ENCODE measurements around the gene KAT6B.
"Not testable (repeated sequence)": the region's sequence is repeated elsewhere in the genome, so short reads cannot be mapped to it uniquely, and the experiment has no call there.

KAT6B gene

GRCh38 chr10:74890460-74890859, 64.1 kb downstream of the KAT6B start:
- no peak for DNase-seq (ENCODE audit: low read depth)

- no peak for DNase-seq (ENCODE audit: low read depth)
Measured at GRCh38 chr10:74891053-74891452, 64.7 kb downstream of the KAT6B start.

GRCh38 chr10:74892839-74893238, 66.4 kb downstream of the KAT6B start:
- DNase-seq (ENCODE audit: low read depth) = no peak

GRCh38 chr10:74893329-74893728, 66.9 kb downstream of the KAT6B start:
- not testable (repeated sequence) for DNase-seq (ENCODE audit: low read depth)

GRCh38 chr10:74896788-74897527, 70.6 kb downstream of the KAT6B start:
- no peak for DNase-seq (ENCODE audit: low read depth)

GRCh38 chr10:74898201-74898976, 72.0 kb downstream of the KAT6B start:
- DNase-seq (ENCODE audit: low read depth) = no peak

- no peak for DNase-seq (ENCODE audit: low read depth)
Measured at GRCh38 chr10:74900297-74900696, 73.9 kb downstream of the KAT6B start.

- DNase-seq (ENCODE audit: low read depth) = no peak
Measured at GRCh38 chr10:74901301-74901700, 74.9 kb downstream of the KAT6B start.

- no peak for DNase-seq (ENCODE audit: low read depth)
Measured at GRCh38 chr10:74901867-74902450, 75.6 kb downstream of the KAT6B start.

GRCh38 chr10:74903491-74903890, 77.1 kb downstream of the KAT6B start:
- DNase-seq (ENCODE audit: low read depth) = no peak

GRCh38 chr10:74906611-74907198, 80.3 kb downstream of the KAT6B start:
- no peak for DNase-seq (ENCODE audit: low read depth)

GRCh38 chr10:74909670-74910069, 83.3 kb downstream of the KAT6B start:
- DNase-seq (ENCODE audit: low read depth) = no peak

- no peak for DNase-seq (ENCODE audit: low read depth)
Measured at GRCh38 chr10:74910241-74910975, 84.0 kb downstream of the KAT6B start.

- DNase-seq (ENCODE audit: low read depth) = no peak
Measured at GRCh38 chr10:74910976-74911350, 84.6 kb downstream of the KAT6B start.

- no peak for DNase-seq (ENCODE audit: low read depth)
Measured at GRCh38 chr10:74912182-74912581, 85.8 kb downstream of the KAT6B start.

- DNase-seq (ENCODE audit: low read depth) = no peak
Measured at GRCh38 chr10:74912682-74913081, 86.3 kb downstream of the KAT6B start.

- no peak for DNase-seq (ENCODE audit: low read depth)
Measured at GRCh38 chr10:74913377-74913979, 87.1 kb downstream of the KAT6B start.

- no peak for DNase-seq (ENCODE audit: low read depth)
Measured at GRCh38 chr10:74916283-74916682, 89.9 kb downstream of the KAT6B start.

GRCh38 chr10:74917481-74918077, 91.2 kb downstream of the KAT6B start:
- no peak for DNase-seq (ENCODE audit: low read depth)

GRCh38 chr10:74919671-74920070, 93.3 kb downstream of the KAT6B start:
- DNase-seq (ENCODE audit: low read depth) = no peak

- DNase-seq (ENCODE audit: low read depth) = not testable (repeated sequence)
Measured at GRCh38 chr10:74921070-74921469, 94.7 kb downstream of the KAT6B start.

Measured in non-pigmented ciliary epithelial cell (primary cell).